GM18526 (cell line): ENCODE data around the gene SSH3.

Experiments
- POLR2A ChIP-seq: IDR thresholded peaks from 3 replicates; pipeline ENCODE4 v1.6.1; 2011; ENCODE audit not compliant: insufficient read length; ENCODE audit errors: extremely low read depth

The SSH3 gene

DNA sequence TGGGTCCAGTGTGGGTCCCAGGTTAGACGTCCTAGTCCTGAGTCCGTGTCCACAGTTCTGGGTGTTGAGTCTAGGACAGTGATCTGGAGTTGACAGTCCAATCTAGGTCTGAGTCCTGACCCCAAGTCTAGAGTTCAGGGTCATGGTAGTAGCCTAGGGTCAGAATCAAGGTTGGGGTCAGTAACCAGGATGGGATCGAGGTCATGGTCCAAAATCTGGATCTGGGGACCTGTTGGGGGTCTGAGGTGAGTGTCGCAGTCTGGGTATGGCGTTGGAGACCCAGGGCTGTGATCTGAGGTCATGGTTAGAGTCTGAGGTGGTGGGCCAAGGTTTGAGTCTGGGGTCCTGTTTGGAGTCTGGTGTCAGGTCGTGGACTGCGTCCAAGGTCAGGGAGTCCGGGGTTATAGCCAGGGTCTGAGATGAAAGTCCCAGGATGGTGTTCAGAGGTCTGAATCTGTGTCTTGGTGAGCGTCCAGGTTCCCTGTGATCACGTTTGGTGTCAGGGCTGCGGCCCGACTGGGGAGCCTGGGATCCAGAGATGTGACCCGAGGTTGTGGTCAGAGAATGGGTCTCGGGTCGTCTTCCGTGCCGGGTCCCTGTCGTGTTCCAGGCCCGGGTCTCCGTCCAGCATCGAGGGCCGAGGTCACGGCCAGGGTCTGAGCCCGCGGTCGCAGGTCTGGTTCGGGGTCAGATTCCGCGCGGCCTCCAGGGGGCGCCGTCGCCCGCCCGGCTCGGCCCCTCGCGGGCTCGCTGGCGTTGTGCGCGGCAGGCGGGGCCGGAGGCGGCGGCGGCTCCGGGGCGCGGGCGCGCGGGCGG is 37.5 kb upstream of the SSH3 start:
- no peak for TF ChIP-seq POLR2A

DNA sequence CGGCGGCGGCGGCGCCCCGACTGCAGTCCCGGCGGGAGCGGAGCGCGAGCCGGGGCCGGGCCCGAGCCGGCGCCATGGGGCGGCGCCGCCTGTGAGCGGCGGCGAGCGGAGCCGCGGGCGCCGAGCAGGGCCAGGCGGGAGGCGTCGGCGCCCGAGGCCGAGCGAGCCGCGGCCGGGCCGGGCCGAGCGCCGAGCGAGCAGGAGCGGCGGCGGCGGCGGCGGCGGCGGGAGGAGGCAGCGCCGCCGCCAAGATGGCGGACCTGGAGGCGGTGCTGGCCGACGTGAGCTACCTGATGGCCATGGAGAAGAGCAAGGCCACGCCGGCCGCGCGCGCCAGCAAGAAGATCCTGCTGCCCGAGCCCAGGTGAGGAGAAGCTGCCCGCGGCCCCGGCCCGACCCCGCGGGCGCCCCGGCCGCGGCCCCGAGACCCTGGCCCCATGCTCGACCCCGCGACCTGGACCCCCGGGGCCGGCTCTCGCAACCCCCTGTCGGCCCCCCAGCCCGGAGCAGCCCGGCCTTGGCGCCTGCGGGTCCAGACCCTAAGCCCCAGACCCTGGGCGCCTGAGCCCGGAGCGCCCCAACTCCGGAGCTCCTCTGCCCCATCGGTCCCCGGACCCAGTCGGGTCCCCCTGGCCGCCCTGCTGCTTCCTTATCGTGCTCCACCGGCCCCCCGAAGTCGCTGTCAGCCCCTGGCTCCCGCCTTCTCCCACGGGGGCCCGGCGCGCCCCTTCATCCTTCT is 36.7 kb upstream of the SSH3 start, which contains the start of gene GRK2:
Gene GRK2 (plus strand): TSS at position 25 of the 739 bp plus-strand sequence. CDS start 227 bp downstream, at position 252.
- TF ChIP-seq POLR2A, result no peak

DNA sequence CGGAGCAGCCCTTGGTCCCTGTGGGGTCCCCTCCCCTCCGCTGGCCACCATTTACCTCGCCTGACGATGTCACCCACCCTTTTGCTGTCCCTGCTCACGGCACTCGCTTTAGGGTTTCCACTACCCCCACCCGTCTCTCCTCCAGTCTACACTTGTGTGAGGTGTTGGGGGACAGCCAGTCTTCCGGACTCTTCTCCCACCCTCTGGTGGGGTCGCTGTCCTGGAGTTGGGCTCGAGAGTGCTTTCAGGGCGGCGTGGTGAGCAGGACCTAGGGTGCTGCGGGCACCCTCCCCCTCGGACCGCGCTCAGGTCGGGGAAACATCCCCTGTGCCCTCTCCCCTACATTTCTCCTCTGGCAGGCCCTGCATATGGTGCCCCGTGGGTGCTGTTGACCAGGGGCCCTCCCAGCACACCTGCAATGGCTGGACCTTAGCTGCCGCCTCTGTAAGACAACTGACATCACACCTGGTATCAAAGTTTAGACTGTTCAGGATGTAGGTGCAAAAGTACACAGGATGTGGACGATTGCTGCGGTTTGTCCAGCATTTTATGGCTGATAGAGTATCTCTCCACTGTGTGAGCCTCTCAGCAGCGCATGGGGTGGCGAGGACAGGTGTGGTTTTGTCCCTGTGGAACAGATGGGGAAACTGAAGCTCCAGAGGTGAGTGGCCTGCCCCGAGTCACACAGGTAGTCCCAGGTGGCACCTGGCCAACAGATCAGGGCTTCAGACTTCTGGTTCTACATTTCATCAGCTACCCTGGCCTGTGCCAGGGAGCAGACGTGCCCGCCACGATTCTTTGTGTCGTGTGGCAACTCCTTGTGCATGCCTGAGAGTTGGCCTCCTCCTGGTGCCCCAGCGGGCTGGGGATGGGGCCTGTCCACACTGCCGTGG is 35.9 kb upstream of the SSH3 start:
- TF ChIP-seq POLR2A, result no peak

- TF ChIP-seq POLR2A, result peak; percentile 49
Observed at GRCh38 chr11:67268081-67268961, 35.0 kb upstream of the SSH3 start.

DNA sequence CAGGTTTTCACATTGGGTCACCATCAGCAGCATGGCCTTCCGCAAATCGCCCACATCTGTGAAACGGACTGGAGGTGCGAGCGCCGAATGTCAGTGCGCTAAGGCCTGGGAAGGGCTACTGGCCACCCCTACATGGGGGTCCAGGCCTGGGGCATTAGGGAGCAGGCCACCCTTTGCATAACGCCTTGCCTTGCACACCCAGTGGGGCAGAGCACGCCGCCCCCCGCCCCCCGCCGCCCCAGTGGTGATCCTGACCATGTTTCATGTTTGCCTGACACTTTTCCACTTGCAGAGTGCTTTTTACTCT is 34.4 kb upstream of the SSH3 start:
- no peak for TF ChIP-seq POLR2A

- no peak for TF ChIP-seq POLR2A
Observed at GRCh38 chr11:67269401-67270255, 33.7 kb upstream of the SSH3 start.

DNA sequence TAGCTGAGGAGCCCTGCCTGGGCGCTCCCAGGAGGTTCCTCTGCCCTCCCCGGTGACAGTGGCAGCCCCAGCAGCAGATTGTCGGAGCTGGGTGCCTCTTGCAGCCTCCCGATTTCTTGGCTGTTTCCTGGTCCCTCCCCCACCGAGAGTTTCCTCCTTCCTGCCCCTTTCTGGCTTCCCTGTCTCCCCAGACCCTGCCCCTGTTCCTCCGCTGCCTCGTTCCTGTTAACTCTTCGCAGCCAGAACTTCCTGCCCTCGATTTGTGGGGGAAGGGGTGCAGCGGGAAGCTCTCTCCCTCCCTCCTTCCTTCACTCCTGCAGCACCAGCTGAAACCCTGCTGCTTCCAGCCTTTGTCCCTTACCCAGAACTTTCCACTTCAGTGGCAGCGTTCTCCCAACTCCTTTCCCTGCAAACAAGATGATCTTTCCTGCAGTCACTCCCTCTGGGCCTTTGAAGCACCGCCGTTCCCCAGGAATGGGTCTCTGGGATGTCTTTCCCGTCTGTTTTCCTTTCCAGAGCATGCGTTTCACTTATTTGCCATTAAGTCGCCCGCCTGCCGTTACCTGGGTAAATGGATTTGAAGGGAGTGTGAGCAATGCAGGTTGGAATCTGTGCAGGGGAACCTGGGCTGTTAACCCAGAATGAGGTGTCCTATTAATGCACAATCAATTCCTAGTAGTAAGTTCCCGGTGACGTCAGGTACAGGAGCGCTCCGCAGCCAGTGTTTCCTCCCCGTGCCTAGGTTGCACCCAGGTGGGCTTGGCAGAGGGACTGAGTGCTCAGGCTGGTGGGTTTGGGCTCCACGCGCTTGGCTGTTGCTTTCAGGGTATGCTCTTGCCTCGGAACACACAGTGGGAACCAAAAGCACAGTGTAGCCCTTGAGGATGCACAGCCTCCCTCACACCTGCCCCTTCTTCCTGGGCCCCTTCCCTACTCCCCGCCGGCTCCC is 32.8 kb upstream of the SSH3 start:
- no peak for TF ChIP-seq POLR2A

DNA sequence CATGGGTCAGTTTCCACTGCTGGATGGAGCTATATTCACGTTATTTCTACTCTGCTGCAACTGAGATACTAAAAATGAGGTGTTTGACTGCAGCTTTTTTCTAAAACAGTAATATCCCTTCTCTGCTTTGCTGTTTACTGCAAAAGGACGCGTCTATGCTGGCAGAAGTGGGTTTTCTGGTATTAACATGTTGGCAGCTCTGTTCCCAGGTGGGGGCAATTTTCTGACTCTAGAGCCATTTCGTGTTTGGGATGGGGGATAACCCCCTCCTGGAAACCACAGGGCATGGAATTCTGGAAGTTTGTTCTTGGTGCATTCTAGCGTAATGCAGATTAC is 32.2 kb upstream of the SSH3 start:
- no peak for TF ChIP-seq POLR2A

- no peak for TF ChIP-seq POLR2A
Observed at GRCh38 chr11:67271541-67272284, 31.6 kb upstream of the SSH3 start.

DNA sequence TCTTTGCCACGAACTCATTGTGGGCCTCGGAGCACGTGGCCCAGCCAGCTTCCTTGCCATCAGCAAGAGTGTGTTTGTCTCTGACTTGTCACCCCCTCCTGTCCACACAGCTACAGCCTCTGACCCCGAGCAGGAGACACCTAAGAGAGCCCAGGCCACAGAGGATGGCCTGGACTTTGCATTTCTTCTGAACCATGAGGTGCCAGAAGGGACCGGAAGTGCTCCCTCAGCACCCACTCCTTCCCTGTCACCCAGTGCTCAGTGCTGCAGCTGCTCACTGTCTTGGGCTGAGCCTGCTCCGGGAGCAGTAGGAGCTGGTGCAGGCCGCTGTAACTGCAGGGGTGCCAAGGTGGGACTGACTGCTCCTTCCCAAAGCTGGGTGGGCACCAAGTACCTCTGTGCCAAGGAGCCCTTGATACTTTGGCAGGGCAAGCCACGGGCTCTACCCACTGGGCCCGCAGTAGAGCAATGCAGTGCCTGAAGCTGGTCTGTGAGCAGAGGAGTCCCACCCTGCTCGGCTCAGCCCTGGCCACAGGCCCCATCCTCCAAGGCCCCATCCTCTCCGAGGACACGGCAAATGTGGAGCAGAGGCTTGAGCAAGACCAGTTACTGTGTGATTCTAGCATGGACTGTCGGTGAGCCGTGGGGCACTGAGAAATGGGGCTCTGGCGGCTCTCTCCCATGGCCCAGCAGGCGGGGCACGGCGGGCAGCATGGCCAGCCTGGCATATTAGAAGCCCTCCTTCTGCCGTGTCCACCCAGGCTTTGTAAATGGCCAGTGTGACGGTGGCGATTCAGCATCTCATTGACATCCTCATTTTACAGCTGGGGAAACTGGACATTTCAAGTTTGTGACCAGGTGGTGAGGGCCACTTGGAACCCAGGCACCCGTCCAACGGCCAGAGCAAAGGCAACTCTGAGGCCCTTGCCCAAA is 30.7 kb upstream of the SSH3 start:
- TF ChIP-seq POLR2A, result peak; percentile 11
